Cardiac muscle cell (in vitro differentiated cells and primary cell): ENCODE results near the gene SP8. TPM values are rescaled to one million over a fixed set of nuclear protein-coding genes. Genes with fewer than 3 reads are reported as not detected.
"Not testable (repeated sequence)": the region's sequence is repeated elsewhere in the genome, so short reads cannot be mapped to it uniquely, and the experiment has no call there.

ENCODE experiments used
- DNase-seq, 2 donors: peaks; one replicate each; pipeline versions ENCODE4 v3.0.0 to v3.0.0-alpha.2; 2010 to 2017; ENCODE audit warnings: low read depth in 1 of 2, low spot score in 1 of 2
- H3K27ac ChIP-seq: fragments of 200-600 bp; sonication (generic); 2 replicates; pipeline ENCODE4 v1.5.1; 2016
- H3K27me3 ChIP-seq: fragments of 200-600 bp; sonication (generic); 2 replicates; pipeline ENCODE4 v1.6.0; 2016; ENCODE audit warnings: control low read depth
- H3K36me3 ChIP-seq: fragments of 200-600 bp; sonication (generic); 2 replicates; pipeline ENCODE4 v1.5.1; 2016; ENCODE audit warnings: control low read depth
- H3K4me1 ChIP-seq: fragments of 200-600 bp; sonication (generic); 2 replicates; pipeline ENCODE4 v1.8.1; 2017; ENCODE audit warnings: low read depth, mild to moderate bottlenecking, mixed run types
- H3K4me3 ChIP-seq: fragments of 200-600 bp; sonication (generic); 2 replicates; pipeline ENCODE4 v1.5.1; 2016; ENCODE audit warnings: mild to moderate bottlenecking
- H3K9me3 ChIP-seq: fragments of 200-600 bp; sonication (generic); 2 replicates; pipeline ENCODE4 v1.5.1; 2017; ENCODE audit warnings: low read depth, mild to moderate bottlenecking, control low read depth
- polyA plus RNA-seq: library from polyadenylated mRNA; unstranded; fragments of >200 nt; fragmentation: Nextera tagmentation; extraction: Ambion mirVana; gene quantifications from 2 replicates; pipeline ENCODE4 v1.2.1, GENCODE V29; 2016
- total RNA-seq: library from RNA; depleted of rRNA; stranded (reverse); fragments of >200 nt; gene quantifications from 2 replicates; pipeline ENCODE4 v1.2.3, GENCODE V29; 2016
- TF ChIP-seq, protein P1 (sequence below): IDR thresholded peaks from 2 replicates; pipeline ENCODE4 v1.5.1; 2012; ENCODE audit warnings: low read depth, mild to moderate bottlenecking, low read length

SP8 gene
- total RNA-seq (0.42 and 0.74 TPM in 2 replicates), polyA plus RNA-seq (not detected in 2 replicates)

DNA sequence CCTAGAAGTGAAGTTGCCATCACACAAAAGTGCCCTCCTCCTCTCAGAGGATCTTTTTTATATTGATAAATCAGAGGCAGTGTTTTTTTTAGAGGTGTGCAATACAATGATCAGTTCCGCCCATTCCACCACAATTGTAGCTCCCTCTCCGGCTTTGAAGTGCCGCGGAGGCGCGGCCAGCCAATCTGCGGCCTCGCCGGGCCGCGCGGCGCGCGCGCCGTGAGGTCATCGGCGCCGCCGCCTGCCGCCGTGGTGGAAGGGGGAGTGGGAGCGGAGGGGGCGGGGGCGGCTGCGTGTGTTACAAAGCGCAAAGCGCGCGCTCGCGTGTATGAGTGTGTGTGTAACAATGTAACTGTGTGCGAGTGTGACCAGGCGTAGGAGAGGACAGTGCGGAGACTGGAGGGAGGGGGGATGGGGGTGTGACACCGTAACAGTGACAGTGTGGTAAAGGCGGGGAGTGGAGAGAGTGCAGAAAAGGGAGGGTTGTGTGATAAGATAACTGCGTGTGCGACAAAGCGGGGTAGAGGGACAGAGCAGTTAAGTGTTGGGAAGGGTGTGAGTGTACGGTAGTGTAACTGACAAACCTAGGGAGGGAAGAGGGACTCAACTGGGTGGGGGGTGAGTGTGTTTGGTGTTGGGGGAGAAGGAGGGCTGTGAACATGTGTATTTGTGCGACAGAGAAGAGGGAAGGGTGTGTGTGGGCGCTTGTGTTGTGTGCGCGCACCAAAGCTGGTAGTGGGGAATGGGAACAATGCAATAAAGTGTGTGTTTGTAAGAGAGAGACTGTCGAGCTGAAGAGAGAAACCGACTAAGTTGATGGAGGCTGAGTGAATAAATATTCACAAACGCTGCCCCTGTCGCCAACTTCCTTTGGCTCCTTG lies at the start of gene SP8:
Gene SP8 (minus strand): TSS at position 108 of the 881 bp plus-strand sequence. CDS start 88 bp downstream, at position 20.
- DNase-seq: peak in 1 of 2 donors; percentile 74
- Histone ChIP-seq H3K4me3 (peak within 1 kb of the TSS; percentile 53), H3K36me3 (no peaks in the 10 kb centered on the region), H3K27ac (no peak within 1 kb of the TSS), H3K4me1 (peaks cover 11% of the 10 kb centered on the region), H3K9me3 (no peaks in the 10 kb centered on the region), H3K27me3 (peaks cover 100% of the 10 kb centered on the region)
- TF ChIP-seq, protein P1, sequence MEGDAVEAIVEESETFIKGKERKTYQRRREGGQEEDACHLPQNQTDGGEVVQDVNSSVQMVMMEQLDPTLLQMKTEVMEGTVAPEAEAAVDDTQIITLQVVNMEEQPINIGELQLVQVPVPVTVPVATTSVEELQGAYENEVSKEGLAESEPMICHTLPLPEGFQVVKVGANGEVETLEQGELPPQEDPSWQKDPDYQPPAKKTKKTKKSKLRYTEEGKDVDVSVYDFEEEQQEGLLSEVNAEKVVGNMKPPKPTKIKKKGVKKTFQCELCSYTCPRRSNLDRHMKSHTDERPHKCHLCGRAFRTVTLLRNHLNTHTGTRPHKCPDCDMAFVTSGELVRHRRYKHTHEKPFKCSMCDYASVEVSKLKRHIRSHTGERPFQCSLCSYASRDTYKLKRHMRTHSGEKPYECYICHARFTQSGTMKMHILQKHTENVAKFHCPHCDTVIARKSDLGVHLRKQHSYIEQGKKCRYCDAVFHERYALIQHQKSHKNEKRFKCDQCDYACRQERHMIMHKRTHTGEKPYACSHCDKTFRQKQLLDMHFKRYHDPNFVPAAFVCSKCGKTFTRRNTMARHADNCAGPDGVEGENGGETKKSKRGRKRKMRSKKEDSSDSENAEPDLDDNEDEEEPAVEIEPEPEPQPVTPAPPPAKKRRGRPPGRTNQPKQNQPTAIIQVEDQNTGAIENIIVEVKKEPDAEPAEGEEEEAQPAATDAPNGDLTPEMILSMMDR: no peak

DNA sequence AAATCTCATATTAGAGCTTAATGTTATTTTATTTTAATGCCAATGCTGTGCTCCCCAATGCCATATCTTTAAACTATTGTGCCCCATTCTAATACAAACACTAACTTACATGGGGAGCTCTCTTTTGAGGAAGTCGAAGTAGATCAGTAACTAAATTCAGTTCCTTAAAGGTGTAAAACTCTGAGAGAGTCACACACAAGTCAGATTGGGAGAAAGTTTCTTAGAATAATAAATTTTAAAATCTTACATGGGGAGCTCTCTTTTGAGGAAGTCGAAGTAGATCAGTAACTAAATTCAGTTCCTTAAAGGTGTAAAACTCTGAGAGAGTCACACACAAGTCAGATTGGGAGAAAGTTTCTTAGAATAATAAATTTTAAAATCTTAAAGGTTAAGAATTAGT lies 49.7 kb upstream of the SP8 start:
- not testable (repeated sequence) for H3K36me3 ChIP-seq, H3K4me1 ChIP-seq, H3K4me3 ChIP-seq, H3K9me3 ChIP-seq, H3K27ac ChIP-seq, H3K27me3 ChIP-seq, DNase-seq

DNA sequence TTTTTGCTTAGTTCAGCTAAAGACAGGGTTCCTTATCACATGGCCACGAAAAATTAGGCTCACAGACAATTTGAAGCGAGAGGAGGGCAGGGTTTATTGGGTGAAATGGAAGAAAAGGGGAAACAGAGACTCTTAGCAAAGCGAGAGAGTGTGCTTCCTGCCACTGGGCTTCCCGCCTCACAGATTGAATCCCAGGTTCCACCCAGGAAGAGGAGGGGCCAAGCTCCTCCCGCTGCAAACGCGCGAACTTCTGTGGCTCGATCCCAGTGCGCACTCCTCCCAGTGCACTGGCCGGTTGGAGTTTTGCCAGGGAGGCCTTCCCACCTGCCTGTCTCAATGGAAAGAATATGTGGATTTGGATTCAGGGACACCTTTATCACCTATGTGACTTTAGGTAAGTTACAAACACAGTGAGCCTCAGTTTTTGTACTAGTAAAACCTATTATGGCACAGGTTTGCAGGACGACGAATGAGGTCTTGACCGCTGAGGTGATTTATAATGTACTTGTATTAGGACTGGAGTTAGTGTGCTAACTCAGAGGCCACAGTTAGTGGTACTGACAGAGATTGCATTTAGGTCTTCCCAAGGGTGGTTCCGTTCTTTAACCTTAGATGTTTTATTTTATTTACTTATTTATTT lies 48.5 kb upstream of the SP8 start:
- Histone ChIP-seq H3K9me3 (no peaks in the 10 kb centered on the region), H3K27me3 (no peaks in the 10 kb centered on the region), H3K27ac (no peak overlapping the region), H3K36me3 (no peaks in the 10 kb centered on the region), H3K4me1 (no peaks in the 10 kb centered on the region), H3K4me3 (no peak overlapping the region)
- TF ChIP-seq, protein P1: no peak
- DNase-seq: no peak

DNA sequence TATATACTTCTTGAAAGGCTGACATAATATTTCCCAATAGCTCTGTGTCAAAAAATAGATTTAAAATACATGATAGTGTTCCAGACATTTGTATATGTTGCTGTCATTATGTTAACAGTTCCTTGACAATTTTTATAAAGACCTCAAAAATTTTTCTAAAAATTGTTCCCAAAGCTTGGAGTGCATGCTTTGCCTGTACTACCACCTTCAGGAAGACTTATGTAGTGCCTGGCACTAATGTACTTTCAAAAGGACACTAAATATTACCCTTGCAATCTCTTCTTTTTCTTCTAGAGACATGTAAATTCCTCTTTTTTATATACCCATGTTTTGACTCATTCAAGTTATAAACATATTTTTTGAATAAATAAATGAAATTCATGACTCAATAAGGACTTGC lies 48.0 kb upstream of the SP8 start:
- no peaks in the 10 kb centered on the region for H3K27me3 ChIP-seq
- no peaks in the 10 kb centered on the region for H3K4me1 ChIP-seq
- H3K4me3 ChIP-seq: no peak overlapping the region
- no peaks in the 10 kb centered on the region for H3K36me3 ChIP-seq
- H3K27ac ChIP-seq: no peak overlapping the region
- TF ChIP-seq, protein P1: no peak
- DNase-seq: no peak
- H3K9me3 ChIP-seq: no peaks in the 10 kb centered on the region

DNA sequence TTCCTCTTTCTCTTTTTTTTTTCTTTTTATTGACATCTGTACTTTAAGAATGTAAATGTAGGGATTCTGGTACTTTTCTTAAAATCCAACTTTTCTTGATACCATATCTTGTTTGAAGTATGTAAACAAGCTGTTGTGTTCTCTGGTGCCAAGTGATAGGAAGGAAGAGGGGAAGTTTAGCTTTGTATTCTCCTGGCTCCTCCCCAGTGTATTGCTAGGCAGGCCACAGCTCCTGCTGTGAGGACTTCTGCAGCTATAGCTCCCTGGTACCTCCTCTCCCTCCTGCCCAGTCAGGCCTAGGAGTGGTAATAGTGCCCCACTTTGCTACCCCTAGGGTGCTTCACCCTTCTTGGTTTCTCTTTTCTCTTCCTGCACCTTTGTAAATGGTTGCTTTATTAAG lies 45.3 kb upstream of the SP8 start:
- no peak for DNase-seq
- TF ChIP-seq, protein P1: no peak

DNA sequence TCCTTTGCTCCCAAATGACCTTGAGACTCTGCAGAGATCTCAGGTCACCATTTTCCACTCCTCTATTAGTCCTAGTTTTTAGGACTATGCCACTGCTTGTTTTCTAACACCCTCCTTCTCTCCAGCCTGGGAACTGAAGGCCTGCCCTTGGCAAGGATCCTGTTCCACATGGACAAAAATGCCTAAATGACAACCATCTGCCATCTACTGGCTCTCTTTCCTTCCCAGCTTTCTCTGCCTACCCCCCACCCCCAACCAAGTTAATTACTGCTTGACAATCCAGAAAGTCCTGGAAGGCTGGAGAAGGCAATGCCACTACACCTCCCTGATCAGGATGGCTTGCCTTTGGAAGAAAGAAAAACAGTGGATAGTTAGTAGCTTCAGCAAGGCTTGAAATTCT lies 44.8 kb upstream of the SP8 start:
- no peak overlapping the region for H3K4me3 ChIP-seq
- no peaks in the 10 kb centered on the region for H3K27me3 ChIP-seq
- DNase-seq: no peak
- no peaks in the 10 kb centered on the region for H3K4me1 ChIP-seq
- H3K36me3 ChIP-seq: no peaks in the 10 kb centered on the region
- TF ChIP-seq, protein P1: no peak
- H3K27ac ChIP-seq: no peak overlapping the region
- no peaks in the 10 kb centered on the region for H3K9me3 ChIP-seq

More for the DNA sequence above, 45.3 kb upstream of the SP8 start:
- no peak overlapping the region for H3K27ac ChIP-seq
- H3K9me3 ChIP-seq: no peaks in the 10 kb centered on the region
- H3K4me1 ChIP-seq: no peaks in the 10 kb centered on the region
- H3K4me3 ChIP-seq: no peak overlapping the region
- no peaks in the 10 kb centered on the region for H3K27me3 ChIP-seq
- H3K36me3 ChIP-seq: no peaks in the 10 kb centered on the region
